HCT116 (cell line): Measurements from ENCODE around the gene GAL3ST2. TPM values are rescaled to one million over a fixed set of nuclear protein-coding genes. Genes with fewer than 3 reads are reported as not detected.

Experiments used
- ATAC-seq: fragments of 200-7000 bp; cut with Tn5 transposase; 2 replicates; pipeline ENCODE4 v1.9.1; 2020; ENCODE audit warnings: mild to moderate bottlenecking, moderate library complexity
- BruUV-seq: library from RNA; stranded (reverse); fragments of 400-500 nt; replicated peaks from 2 replicates; lab custom pipeline; 2021; lab: Mats Ljungman, UMichigan
- CTCF ChIA-PET: fragments of 300-600 bp; sonication (Branson Sonifier 250); formaldehyde crosslinking; loops from one replicate; lab custom pipeline; 2021; ENCODE audit warnings: antibody characterized with exemption; lab: Charles Lee
- POLR2A ChIA-PET: fragments of 300-600, 350-600 bp; sonication (Branson Sonifier 250); formaldehyde crosslinking; loops from one replicate; lab custom pipeline; 2021; ENCODE audit warnings: antibody characterized with exemption; lab: Charles Lee
- RAD21 ChIA-PET, 2 experiments: fragments of 300-600 bp; sonication (Branson Sonifier 250); formaldehyde crosslinking; loops; one replicate each; lab custom pipeline; 2023; ENCODE audit warnings: low total read pairs in 2 of 2; ENCODE audit not compliant: uncharacterized antibody in 2 of 2, unreplicated experiment in 2 of 2, low non-redundant PET in 1 of 2; lab: Charles Lee
- DNase-seq: peaks from one replicate; pipeline ENCODE4 v3.0.0-alpha.2; 2010; ENCODE audit warnings: low read depth, low spot score
- H2AFZ ChIP-seq: fragments of 200-600 bp; shearing (Covaris generic), sonication (generic); 2 replicates; pipeline ENCODE4 v1.6.1; 2017; ENCODE audit warnings: low read depth, mixed run types, mixed read lengths, antibody characterized with exemption, low read length; ENCODE audit not compliant: poor library complexity, severe bottlenecking
- H3K27ac ChIP-seq: 2 replicates; pipeline ENCODE4 v1.5.1; 2012; ENCODE audit warnings: low read depth, low read length
- H3K27me3 ChIP-seq: fragments of 200-600 bp; sonication (generic); 2 replicates; pipeline ENCODE4 v1.6.1; 2016; ENCODE audit warnings: mixed run types, low read length, mixed read lengths; ENCODE audit not compliant: insufficient read depth
- H3K36me3 ChIP-seq, 2 experiments: fragments of 200-500 bp in 1 of 2; fragments of 200-600 bp in 1 of 2; sonication (Bioruptor generic) in 1 of 2; sonication (generic) in 1 of 2; 2 replicates each; pipeline versions ENCODE4 v1.5.1 to v1.6.1; 2014 to 2016; ENCODE audit warnings: low read length in 2 of 2, inconsistent platforms in 1 of 2, mixed read lengths in 1 of 2, mixed run types in 1 of 2; ENCODE audit not compliant: insufficient read depth in 2 of 2, control insufficient read depth in 1 of 2
- H3K4me1 ChIP-seq, 2 experiments: fragments of 200-600 bp in 1 of 2; sonication (generic) in 1 of 2; 2 replicates each; pipeline versions ENCODE4 v1.5.1 to v1.6.1; 2012 to 2017; ENCODE audit warnings: low read length in 2 of 2, inconsistent platforms in 1 of 2, mild to moderate bottlenecking in 1 of 2, mixed read lengths in 1 of 2, mixed run types in 1 of 2, moderate library complexity in 1 of 2; ENCODE audit not compliant: insufficient read depth in 2 of 2, control insufficient read depth in 1 of 2
- H3K4me2 ChIP-seq: fragments of 200-600 bp; sonication (generic); 2 replicates; pipeline ENCODE4 v1.6.1; 2017; ENCODE audit warnings: mixed run types, low read length, mixed read lengths
- H3K4me3 ChIP-seq, 2 experiments: fragments of 200-600 bp in 1 of 2; sonication (generic) in 1 of 2; replicated peaks in 1 of 2; 2 replicates each; pipeline ENCODE4 v1.5.1; 2011 to 2016; ENCODE audit warnings: low read length in 2 of 2, control low read depth in 1 of 2, low read depth in 1 of 2, mild to moderate bottlenecking in 1 of 2, mixed read lengths in 1 of 2, mixed run types in 1 of 2
- H3K79me2 ChIP-seq: fragments of 200-600 bp; sonication (generic); 2 replicates; pipeline ENCODE4 v1.6.1; 2017; ENCODE audit warnings: mild to moderate bottlenecking, mixed run types, low read length, moderate library complexity, mixed read lengths; ENCODE audit not compliant: insufficient read depth
- H3K9ac ChIP-seq: fragments of 200-600 bp; sonication (generic); 2 replicates; pipeline ENCODE4 v1.6.1; 2016; ENCODE audit warnings: low read length, mixed read lengths
- H3K9me2 ChIP-seq: fragments of 200-600 bp; sonication (generic), shearing (Covaris generic); 2 replicates; pipeline ENCODE4 v1.6.1; 2017; ENCODE audit warnings: mixed run types, mild to moderate bottlenecking, moderate library complexity; ENCODE audit not compliant: insufficient read depth
- H3K9me3 ChIP-seq, 2 experiments: fragments of 200-500 bp in 1 of 2; fragments of 200-600 bp in 1 of 2; sonication (Bioruptor generic) in 1 of 2; sonication (generic) in 1 of 2; 2 replicates each; pipeline ENCODE4 v1.6.1; 2014 to 2017; ENCODE audit warnings: low read length in 2 of 2, mixed read lengths in 2 of 2, inconsistent platforms in 1 of 2, low read depth in 1 of 2, mild to moderate bottlenecking in 1 of 2, mixed run types in 1 of 2, moderate library complexity in 1 of 2; ENCODE audit not compliant: control insufficient read depth in 1 of 2, insufficient read depth in 1 of 2
- H4K20me1 ChIP-seq: fragments of 200-600 bp; sonication (generic), shearing (Covaris generic); 2 replicates; pipeline ENCODE4 v1.6.1; 2017; ENCODE audit warnings: mixed run types, mild to moderate bottlenecking, moderate library complexity; ENCODE audit not compliant: insufficient read depth
- FOSL1 ChIP-seq: IDR thresholded peaks from 2 replicates; pipeline ENCODE4 v1.6.1; 2012; ENCODE audit warnings: low read depth
- MAX ChIP-seq: IDR thresholded peaks from 2 replicates; pipeline ENCODE4 v1.6.1; 2012
- SRF ChIP-seq: IDR thresholded peaks from 2 replicates; pipeline ENCODE4 v1.6.1; 2012; ENCODE audit warnings: low read depth
- ZNF274 ChIP-seq: fragments of 200-500 bp; sonication (Bioruptor generic); IDR thresholded peaks from 2 replicates; pipeline ENCODE4 v1.6.1; 2014; ENCODE audit warnings: mild to moderate bottlenecking, low read depth, low read length, inconsistent platforms
- intact Hi-C: fragments of 100-400 bp; cut with micrococcal nuclease; formaldehyde crosslinking; loops from 2 replicates; pipeline ENCODE4 v1.10.0; 2022
- total RNA-seq: library from RNA; stranded (reverse); gene quantifications from one replicate; pipeline ENCODE4 v1.2.1, GENCODE V29; 2021; ENCODE audit not compliant: unreplicated experiment
- TF ChIP-seq, protein P1 (sequence below), 3 experiments: fragments of 200-600 bp in 1 of 3; sonication (generic) in 1 of 3; IDR thresholded peaks in 2 of 3; conservative IDR thresholded peaks in 1 of 3; 2 replicates each; pipeline ENCODE4 v1.5.1; 2012 to 2017; ENCODE audit warnings: low read depth in 2 of 3, low read length in 2 of 3, antibody characterized with exemption in 1 of 3, borderline replicate concordance in 1 of 3, control low read depth in 1 of 3, mild to moderate bottlenecking in 1 of 3, mixed read lengths in 1 of 3, mixed run types in 1 of 3, moderate library complexity in 1 of 3; ENCODE audit not compliant: insufficient read depth in 1 of 3

Gene GAL3ST2
- total RNA-seq, 1 experiment from 2014 or later = 0.44 TPM

- TF ChIP-seq, protein P1, sequence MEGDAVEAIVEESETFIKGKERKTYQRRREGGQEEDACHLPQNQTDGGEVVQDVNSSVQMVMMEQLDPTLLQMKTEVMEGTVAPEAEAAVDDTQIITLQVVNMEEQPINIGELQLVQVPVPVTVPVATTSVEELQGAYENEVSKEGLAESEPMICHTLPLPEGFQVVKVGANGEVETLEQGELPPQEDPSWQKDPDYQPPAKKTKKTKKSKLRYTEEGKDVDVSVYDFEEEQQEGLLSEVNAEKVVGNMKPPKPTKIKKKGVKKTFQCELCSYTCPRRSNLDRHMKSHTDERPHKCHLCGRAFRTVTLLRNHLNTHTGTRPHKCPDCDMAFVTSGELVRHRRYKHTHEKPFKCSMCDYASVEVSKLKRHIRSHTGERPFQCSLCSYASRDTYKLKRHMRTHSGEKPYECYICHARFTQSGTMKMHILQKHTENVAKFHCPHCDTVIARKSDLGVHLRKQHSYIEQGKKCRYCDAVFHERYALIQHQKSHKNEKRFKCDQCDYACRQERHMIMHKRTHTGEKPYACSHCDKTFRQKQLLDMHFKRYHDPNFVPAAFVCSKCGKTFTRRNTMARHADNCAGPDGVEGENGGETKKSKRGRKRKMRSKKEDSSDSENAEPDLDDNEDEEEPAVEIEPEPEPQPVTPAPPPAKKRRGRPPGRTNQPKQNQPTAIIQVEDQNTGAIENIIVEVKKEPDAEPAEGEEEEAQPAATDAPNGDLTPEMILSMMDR (IDR thresholded peaks at IDR 0.05 in 2 of 3, conservative IDR thresholded peaks at IDR 0.05 in 1 of 3; ENCODE audit: borderline replicate concordance in 1 of 3, insufficient read depth in 1 of 3, low read depth in 2 of 3, low read length in 2 of 3) = no peak
- TF ChIP-seq FOSL1 (no peak), SRF (no peak), ZNF274 (no peak)
- TF ChIP-seq, all 23 proteins: peak for 0
These were observed 35.5 kb downstream of the GAL3ST2 start (continued) for GRCh38 chr2:241811952-241812729.

DNA sequence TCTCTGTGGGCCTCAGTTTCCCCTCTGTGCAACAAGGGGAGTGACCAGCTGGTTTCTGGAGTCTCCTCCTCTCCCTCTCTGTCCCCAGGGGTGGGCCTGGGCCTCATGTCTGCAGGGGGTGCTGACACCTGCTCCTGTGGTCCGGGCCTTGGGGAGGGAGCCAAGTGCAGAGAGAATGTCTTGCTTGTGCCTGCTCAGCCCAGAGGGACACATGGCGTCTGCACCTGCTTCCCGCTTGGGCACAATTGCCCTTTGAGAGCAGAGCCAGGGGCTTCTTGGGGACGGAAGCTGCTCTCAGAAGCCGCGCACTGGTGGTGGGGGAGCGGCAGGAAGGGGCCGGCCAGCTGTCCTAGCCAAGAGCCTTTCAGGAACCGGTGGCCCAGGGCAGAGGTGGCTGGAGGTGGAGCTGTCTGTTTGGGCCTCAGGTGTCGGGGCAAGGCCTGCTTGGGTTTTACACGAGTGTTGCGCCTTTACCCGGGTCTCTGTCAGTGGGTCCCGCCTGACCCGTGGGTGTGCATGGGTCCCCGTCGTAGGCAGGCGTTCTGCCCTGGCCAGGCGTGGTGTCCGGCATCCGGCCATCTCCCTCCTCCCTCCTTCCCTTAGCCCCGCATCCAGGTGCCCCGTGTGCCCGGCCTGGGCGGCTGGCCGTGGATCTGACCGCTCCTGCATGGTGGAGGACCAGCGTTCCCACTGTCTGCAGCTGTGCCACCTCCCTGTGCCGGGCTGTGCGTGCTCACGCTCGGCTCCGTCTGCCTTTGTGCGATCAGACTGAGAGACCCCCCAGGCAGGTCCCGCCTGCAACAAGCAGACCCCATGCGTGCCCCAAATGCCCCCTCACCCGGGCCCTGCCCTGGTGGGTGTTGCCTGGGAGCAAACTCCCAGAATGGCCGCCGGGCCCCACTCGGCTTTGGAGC, 36.4 kb downstream of the GAL3ST2 start:
- BruUV-seq = no TSS peak
- no peak overlapping the region for H3K4me3 ChIP-seq
- H2AFZ ChIP-seq = no peak overlapping the region
- ATAC-seq (no peak), DNase-seq (no peak)
- no peaks in the 10 kb centered on the region for H3K9me3 ChIP-seq
- intact Hi-C loops = no loop called here
- ChIA-PET RAD21 (no interaction called here), CTCF (no interaction called here), POLR2A (no interaction called here)
- no peak overlapping the region for H3K4me2 ChIP-seq
- H3K4me1 ChIP-seq = no peaks in the 10 kb centered on the region
- no peaks in the 10 kb centered on the region for H3K79me2 ChIP-seq
- H3K9me2 ChIP-seq = no peaks in the 10 kb centered on the region
- H3K36me3 ChIP-seq = no peaks in the 10 kb centered on the region
- no peak for TF ChIP-seq MAX
- no peaks in the 10 kb centered on the region for H3K27me3 ChIP-seq
- no peak overlapping the region for H3K9ac ChIP-seq
- no peaks in the 10 kb centered on the region for H4K20me1 ChIP-seq
- H3K27ac ChIP-seq = no peak overlapping the region
